Measurements from ENCODE around the gene SPATA9. TPM values are rescaled to one million over a fixed set of nuclear protein-coding genes. Genes with fewer than 3 reads are reported as not detected.

The SPATA9 gene
- total and polyA plus RNA-seq, 9 of the 15 experiments (the other 6 are each of a cell fraction or from before 2014, with no cell fraction given) = 0.16 to 5.5 (median 0.39) TPM; not detected in 3

- TF ChIP-seq, protein P1, sequence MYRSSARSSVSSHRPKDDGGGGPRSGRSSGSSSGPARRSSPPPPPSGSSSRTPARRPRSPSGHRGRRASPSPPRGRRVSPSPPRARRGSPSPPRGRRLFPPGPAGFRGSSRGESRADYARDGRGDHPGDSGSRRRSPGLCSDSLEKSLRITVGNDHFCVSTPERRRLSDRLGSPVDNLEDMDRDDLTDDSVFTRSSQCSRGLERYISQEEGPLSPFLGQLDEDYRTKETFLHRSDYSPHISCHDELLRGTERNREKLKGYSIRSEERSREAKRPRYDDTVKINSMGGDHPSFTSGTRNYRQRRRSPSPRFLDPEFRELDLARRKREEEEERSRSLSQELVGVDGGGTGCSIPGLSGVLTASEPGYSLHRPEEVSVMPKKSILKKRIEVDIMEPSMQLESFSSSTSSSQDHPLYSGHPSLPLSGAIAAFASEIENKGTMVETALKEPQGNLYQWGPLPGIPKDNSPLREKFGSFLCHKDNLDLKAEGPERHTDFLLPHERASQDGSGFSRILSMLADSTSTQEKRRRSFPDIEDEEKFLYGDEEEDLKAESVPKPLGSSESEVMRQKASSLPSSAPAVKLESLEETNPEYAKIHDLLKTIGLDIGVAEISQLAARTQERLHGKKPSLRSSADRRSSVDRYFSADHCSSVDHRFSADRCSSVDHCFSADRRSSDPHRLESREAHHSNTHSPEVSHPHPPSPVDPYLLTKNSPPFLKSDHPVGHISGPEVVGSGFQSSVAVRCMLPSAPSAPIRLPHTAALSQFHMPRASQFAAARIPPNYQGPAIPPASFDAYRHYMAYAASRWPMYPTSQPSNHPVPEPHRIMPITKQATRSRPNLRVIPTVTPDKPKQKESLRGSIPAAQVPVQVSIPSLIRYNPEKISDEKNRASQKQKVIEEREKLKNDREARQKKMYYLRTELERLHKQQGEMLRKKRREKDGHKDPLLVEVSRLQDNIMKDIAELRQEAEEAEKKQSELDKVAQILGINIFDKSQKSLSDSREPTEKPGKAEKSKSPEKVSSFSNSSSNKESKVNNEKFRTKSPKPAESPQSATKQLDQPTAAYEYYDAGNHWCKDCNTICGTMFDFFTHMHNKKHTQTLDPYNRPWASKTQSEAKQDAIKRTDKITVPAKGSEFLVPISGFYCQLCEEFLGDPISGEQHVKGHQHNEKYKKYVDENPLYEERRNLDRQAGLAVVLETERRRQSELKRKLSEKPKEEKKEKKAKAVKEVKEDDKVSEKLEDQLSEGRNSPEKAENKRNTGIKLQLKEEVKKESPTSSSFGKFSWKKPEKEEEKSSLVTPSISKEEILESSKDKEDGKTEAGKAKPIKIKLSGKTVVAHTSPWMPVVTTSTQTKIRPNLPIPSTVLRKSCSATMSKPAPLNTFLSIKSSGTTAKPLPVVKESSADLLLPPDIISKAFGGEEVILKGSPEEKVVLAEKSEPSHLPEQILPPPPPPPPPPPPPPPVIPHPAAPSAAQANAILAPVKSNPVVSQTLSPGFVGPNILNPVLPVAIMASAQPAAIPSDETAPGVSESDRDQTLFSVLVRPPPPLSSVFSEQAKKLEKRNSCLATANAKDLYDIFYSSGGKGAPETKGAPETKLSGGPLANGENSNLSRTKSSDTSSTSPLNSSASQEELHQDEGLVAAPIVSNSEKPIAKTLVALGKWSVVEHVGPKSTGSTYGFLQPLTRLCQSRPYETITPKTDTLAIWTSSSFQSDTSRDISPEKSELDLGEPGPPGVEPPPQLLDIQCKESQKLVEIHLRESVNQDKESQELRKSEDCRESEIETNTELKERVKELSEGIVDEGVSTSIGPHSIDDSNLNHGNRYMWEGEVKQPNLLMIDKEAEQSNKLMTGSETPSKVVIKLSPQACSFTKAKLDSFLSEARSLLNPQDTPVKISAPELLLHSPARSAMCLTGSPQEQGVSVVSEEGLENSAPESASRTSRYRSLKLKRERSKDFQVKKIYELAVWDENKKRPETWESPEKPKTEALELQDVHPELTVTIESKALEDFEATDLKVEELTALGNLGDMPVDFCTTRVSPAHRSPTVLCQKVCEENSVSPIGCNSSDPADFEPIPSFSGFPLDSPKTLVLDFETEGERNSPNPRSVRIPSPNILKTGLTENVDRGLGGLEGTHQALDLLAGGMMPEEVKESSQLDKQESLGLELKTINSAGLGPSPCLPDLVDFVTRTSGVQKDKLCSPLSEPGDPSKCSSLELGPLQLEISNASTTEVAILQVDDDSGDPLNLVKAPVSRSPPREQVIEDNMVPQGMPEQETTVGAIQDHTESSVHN (IDR thresholded peaks at IDR 0.05; ENCODE audit: borderline replicate concordance in 1 of 2, low read depth in 1 of 2) = peak in 1 of 2 experiments; percentile 92; a peak in 2 of 4 replicates
- TF ChIP-seq MYBL2 (IDR thresholded peaks at IDR 0.05; ENCODE audit: low read depth) (peak; percentile 58; the same call in 1 of the 2 replicates), MYBL2 (CRISPR knock-in tag; IDR thresholded peaks at IDR 0.05; ENCODE audit: borderline replicate concordance) (no peak), SMARCE1 (IDR thresholded peaks at IDR 0.05) (peak; percentile 97), NELFE (IDR thresholded peaks at IDR 0.05; ENCODE audit: insufficient read depth, insufficient read length) (no peak), PREB (CRISPR knock-in tag; IDR thresholded peaks at IDR 0.05) (no peak), ZBTB1 (CRISPR knock-in tag; IDR thresholded peaks at IDR 0.05; ENCODE audit: borderline replicate concordance, low read depth) (no peak), USF1 (CRISPR knock-in tag; IDR thresholded peaks at IDR 0.05) (no peak), JUN (IDR thresholded peaks at IDR 0.05; ENCODE audit: borderline replicate concordance, low read depth, low read length) (no peak), JUN (CRISPR knock-in tag; IDR thresholded peaks at IDR 0.05; ENCODE audit: borderline replicate concordance) (no peak), WHSC1 (IDR thresholded peaks at IDR 0.05; ENCODE audit: low read length) (no peak), TRIM28 (IDR thresholded peaks at IDR 0.05) (peak; percentile 46; the same call in 1 of the 2 replicates)
- TF ChIP-seq, protein P2, sequence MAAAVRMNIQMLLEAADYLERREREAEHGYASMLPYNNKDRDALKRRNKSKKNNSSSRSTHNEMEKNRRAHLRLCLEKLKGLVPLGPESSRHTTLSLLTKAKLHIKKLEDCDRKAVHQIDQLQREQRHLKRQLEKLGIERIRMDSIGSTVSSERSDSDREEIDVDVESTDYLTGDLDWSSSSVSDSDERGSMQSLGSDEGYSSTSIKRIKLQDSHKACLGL (CRISPR knock-in tag; IDR thresholded peaks at IDR 0.05; ENCODE audit: borderline replicate concordance, poor library complexity, severe bottlenecking) = no peak
These were observed 35.4 kb upstream of the SPATA9 start (continued) for GRCh38 chr5:95718203-95718602.
